Measurements from ENCODE around the gene SIK2. TPM values are rescaled to one million over a fixed set of nuclear protein-coding genes. Genes with fewer than 3 reads are reported as not detected.

Gene SIK2
- total RNA-seq, 1 experiment from 2014 or later = 13.0 TPM

DNA sequence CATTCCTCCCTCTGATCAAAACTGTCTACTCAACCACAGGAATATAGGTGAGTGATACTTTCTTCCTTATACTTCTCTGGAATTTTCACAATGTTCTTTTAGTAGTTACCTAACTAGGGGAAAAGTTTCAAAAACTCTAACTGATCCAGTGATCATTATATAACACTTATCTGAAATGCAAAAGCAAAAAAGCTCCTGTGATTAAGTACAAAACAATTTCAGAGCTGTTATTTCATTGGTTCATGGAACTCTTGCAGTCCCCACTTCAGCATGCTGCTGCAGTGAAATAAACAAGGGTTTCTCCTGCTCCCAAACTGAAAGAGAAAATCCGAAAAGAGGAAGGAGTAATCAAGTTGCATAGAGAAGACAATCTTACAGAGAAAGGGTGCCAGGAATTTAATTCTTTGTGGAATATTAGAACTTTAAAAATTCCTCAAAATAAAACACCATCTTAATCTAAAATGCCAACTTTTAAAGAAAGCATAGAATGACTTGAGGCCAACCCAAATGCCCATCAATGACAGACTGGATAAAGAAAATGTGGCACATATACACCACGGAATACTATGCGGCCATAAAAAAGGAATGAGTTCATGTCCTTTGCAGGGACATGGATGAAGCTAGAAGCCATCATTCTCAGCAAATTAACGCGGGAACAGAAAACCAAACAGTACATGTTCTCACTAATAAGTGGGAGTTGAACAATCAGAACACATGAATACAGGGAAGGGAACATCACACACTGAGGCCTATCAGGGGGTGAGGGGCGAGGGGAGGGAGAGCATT lies 143.7 kb downstream of the SIK2 start:
- Histone ChIP-seq H3K27me3 (ENCODE audit: insufficient read depth, low read length) (no peaks in the 10 kb centered on the region), H4K20me1 (ENCODE audit: insufficient read depth) (no peaks in the 10 kb centered on the region), H3K9ac (ENCODE audit: low read length) (no peak overlapping the region), H3K4me2 (ENCODE audit: low read length) (peak overlapping the region; percentile 6; the same call in 1 of the 2 replicates), H3K27ac (ENCODE audit: low read depth, low read length) (no peak overlapping the region), H3K79me2 (ENCODE audit: insufficient read depth, low read length) (no peaks in the 10 kb centered on the region), H3K9me3 (ENCODE audit: control insufficient read depth in 1 of 2, insufficient read depth in 1 of 2, low read depth in 1 of 2, low read length in 2 of 2) (no peaks in the 10 kb centered on the region), H3K4me3 (replicated peaks in 1 of 2; ENCODE audit: low read depth in 1 of 2, low read length in 2 of 2) (no peak overlapping the region), H3K9me2 (ENCODE audit: insufficient read depth) (no peaks in the 10 kb centered on the region), H3K4me1 (ENCODE audit: control insufficient read depth in 1 of 2, insufficient read depth in 2 of 2, low read length in 2 of 2) (peaks cover 0 to 13% of the 10 kb centered on the region in 2 experiments; a peak in 2 of 4 replicates), H2AFZ (ENCODE audit: low read depth, low read length, poor library complexity, severe bottlenecking) (no peak overlapping the region), H3K36me3 (ENCODE audit: control insufficient read depth in 1 of 2, insufficient read depth in 2 of 2, low read length in 2 of 2) (peaks cover 17 to 36% of the 10 kb centered on the region in 2 experiments)
- TF ChIP-seq ZBTB33 (IDR thresholded peaks at IDR 0.05; ENCODE audit: extremely low read depth, insufficient replicate concordance, low read length) = no peak
- TF ChIP-seq SRF (IDR thresholded peaks at IDR 0.05; ENCODE audit: low read depth) = no peak
- no peak for TF ChIP-seq EZH2phosphoT487 (IDR thresholded peaks at IDR 0.05; ENCODE audit: borderline replicate concordance)
- no peak for TF ChIP-seq POLR2AphosphoS5 (IDR thresholded peaks at IDR 0.05; ENCODE audit: low read depth, low read length)
- no peak for DNase-seq (ENCODE audit: low read depth, low spot score)
- intact Hi-C loops (cut with micrococcal nuclease) = no loop called here
- no TSS peak for BruUV-seq (replicated peaks)
- ATAC-seq = no peak
- ChIA-PET POLR2A (no interaction called here), CTCF (no interaction called here), RAD21 (ENCODE audit: low non-redundant PET in 1 of 2, low total read pairs in 2 of 2, uncharacterized antibody in 2 of 2, unreplicated experiment in 2 of 2) (no interaction called here)

Data from HCT116 (cell line).